Measurements from ENCODE around the gene TCEANC2.
"Not testable (repeated sequence)": the region's sequence is repeated elsewhere in the genome, so short reads cannot be mapped to it uniquely, and the experiment has no call there.

Gene TCEANC2

DNA sequence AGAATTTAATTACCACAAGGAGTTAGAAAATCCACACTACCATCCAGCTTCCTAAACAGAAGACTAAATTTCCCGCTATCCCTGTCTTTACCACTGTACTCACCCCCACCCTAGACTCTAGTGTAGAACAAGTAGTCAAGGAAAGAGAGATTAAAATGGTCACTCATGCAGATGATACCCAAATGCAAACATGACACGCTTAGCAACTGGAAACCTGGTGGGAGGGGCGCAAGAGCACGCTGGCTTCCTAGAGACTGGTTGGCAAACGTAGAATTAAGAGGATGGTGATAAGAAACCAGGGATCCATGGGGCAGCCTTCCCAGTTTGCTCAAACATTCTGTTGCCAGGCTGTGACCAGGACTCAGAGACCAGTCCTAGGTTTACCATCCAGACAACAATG, 25.6 kb upstream of the TCEANC2 start:
- no peak for DNase-seq (ENCODE audit: low read depth, low spot score)

DNA sequence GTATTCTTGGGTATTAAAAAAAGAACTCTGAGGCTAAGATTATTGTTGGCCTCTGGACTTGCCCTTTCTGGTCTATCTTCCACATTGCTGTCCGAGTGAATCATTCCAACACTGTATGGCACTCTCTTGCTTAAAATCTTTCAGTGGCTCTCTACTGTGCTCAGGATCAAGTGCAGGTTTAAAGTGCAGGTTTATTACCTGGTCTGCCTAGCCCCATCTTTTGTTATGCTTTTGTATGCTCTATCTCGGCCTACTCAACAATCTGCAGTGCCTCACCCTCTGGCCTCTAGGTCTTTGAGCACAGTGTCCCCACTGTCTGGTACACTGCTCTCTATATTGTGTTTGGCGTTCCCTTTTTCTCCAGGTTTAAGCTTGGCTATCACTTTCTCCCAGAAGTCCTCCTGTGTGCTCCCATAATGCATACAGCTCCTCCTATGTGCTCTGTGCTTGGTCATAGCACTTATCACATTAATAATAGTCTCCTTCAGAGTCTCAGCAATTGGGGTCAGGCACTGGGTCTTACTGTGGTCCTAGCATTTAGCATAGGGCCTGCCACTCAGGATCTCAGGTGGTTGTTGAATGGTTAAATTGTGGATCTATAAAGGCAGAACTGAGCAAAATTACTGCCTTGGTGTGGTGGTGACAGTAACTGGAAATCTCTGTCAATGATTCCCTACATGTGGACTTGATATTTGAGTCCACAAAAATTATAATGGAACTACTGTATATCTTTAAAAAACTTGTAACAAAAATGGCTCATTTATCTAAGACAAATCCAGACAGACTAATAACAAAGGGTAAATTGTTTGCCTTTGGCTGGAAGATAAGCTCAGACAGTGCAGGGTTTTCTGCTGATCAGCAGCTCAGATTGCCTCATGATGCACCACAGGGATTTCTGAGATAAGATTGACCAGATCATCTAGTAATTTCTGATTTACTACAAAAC, 24.8 kb upstream of the TCEANC2 start:
- no peak for DNase-seq (ENCODE audit: low read depth, low spot score)

DNA sequence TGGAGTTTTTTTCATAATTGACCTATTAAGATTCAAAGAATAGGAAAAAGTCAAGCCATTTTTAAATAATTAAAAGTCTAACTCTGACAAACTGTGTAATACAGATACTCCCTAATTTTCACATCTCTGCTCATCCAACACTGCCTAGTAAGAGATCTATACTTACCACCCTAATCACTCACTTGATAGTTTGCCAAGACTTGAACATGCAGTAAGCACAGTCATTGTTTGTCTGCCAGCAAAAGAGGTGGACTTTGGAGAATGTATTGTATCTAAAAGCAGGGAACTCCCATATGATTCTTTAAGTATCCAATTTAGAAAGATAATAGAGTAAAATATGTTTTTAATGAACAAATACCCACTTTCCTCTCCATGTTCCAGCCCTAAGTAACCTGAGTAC, 15.9 kb upstream of the TCEANC2 start:
- DNase-seq (ENCODE audit: low read depth, low spot score), result no peak

DNA sequence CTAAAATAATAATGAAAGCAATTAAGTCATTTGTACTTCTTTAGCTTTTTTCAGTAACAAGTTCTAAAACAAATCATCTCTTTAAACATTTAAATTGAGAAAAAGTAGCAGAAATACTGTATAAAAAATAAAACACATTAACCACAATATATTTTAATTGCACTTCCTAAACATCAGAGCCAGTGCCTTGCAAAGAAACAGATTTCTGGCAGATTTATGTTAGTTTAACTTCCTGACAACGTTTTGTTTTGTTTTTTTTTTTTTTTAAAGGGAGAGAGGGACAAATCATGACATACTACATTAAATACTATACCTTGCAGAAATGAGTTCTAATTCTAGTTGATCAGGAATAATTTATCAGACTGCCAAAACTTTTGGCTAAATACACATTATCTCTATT, 11.6 kb upstream of the TCEANC2 start:
- DNase-seq (ENCODE audit: low read depth, low spot score), result no peak

DNA sequence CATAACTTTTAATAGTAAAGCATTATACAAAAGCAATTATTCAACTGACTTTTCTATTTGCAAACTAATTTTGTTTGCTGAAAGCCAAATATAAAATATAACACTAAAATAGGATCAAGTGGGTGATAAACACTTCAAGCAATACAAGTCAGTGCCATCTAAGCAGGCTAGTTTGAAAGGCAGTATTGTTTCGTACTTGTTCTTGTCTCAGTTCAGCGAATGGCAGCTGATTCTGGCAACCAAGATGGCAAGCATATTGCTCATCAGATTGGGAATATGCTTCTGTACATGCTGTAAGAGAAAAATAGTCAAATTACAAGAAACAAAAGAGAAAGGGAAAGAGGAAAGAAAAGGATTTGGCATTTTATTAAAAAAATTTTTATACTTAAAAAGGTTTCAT, 7.9 kb upstream of the TCEANC2 start:
- no peak for DNase-seq (ENCODE audit: low read depth, low spot score)

DNA sequence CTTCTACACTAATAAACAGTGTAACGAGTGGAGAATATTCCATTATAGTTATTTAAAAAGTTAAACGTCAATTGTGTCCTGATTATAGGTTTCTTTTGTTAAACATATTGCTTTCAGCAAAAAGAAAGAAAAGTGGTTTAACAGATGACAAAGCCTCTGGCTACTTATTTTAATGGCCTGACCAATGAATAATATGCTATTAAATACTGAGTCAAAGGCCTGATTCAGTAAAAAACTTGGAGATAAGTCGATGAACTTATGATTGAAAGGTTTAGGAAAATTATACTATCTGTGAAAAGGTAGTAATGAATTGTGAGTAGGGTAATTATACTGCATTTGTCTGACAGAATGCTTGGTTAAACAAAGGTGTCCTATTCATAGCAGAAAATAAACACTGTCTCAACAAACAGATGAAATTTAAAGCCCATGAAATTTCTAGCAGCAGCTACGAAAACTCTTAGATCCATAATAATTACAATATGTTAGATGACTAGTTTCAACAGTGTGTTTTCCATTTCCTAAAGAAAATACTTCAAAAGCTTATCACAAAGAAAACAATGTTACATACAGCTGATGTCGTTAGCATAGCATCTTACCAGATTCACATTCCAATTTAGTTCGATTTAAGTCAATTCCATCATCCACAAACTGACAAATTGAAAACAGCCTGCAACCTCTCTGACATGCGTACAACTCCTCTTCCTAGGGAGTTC, 6.6 kb upstream of the TCEANC2 start:
- DNase-seq (ENCODE audit: low read depth, low spot score), result no peak

DNA sequence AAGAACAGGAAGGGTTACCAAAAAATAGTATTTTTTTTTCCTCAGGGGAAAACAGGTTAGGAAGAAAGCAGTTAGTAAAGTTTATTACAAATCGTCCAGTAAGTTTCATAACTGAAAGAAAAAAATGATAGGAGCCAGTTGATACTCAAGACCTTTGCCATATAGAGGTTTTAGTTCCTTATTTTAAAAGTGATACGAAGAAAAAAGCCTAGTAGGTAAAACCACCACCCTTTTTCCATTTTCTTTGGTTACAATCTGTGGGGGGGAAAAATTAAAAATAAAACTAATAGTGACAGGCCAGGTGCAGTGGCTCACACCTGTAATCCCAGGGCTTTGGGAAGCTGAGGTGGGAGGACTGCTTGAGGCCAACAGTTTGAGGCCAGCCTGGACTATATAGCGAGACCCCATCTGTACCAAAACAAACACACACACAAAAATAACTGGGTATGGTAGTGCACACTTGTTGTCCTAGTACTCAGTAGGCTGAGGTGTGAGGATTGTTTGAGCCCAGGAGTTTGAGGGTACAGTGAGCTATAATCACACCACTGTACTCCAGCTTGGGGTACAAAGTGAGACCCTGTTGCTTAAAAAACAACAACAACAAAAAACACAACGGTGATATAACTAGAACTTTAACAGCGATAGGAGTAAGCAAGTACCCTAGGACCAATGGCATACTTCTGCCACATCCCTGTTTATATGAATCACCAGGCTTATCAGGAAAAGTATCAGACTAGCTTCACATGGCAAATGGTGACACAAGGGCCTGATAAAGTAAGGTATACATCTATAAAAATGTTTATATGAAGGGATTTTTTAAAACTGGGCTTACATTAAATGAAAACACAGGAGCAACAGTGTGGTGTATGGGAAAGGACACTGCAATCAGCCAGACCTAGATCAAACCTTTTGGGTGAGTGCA, 5.8 kb upstream of the TCEANC2 start:
- DNase-seq (ENCODE audit: low read depth, low spot score), result no peak

DNA sequence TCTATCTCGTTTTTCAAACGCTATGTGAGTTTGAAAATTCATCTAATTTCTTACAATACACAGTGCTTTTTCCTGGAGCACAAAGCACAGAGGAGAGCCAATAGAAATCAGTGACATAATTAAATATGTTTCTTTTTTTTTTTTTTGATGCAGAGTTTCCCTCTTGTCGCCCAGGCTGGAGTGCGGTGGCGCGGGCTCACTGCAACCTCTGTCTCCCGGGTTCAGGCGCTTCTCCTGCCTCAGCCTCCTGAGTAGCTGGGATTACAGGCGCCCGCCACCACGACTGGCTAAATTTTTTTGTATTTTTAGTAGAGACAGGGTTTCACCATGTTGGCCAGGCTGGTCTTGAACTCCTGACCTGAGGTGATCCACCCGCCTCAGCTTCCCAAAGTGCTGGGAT, 3.0 kb upstream of the TCEANC2 start:
- DNase-seq (ENCODE audit: low read depth, low spot score), result not testable (repeated sequence)

DNA sequence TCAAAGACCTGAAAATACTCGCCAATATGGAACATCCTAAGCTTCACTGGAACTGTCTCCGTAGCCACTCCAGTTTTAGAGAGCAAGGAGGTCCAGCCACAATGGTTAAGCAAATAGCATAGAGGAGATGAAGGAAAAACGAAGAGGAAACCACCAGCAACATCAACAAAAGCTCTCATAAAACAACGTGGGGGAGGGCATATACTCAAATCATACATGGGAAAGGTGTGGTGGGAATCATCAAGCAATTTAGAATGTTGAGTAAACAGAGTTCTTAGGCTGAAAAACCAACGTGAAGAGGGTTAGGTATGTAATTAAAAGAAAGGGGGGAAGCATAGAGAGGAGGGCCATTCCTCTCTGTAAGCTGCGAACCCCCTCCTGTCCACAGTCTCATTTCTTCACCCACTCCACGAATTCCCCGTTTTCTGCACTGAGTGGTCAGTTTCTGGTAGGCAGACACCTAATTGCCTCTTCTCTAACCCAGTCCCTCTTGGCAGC, 1.4 kb upstream of the TCEANC2 start:
- no peak for DNase-seq (ENCODE audit: low read depth, low spot score)

DNA sequence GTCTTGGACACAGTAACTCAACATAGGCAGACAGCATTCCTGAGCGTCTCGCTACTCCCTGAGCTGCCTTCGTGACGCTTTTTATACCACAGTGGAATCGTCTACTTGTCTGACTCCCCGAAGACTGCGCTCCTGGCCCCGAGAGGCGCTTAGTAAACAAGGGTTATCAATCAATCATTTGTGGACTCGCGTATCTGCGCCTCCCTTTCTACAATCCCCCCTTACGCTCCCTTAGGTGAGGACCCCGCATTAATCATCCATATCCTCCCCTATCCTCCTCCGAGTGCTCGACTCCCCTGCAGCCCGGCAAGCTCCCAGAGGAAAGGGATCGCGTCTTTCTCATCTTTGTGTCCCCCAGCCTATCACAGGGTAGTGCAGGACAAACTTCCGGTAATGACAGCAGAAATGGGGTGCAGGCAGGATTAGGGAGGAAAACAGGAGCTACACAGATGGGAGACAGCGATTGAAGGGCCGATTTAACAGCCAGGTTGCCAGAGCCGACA, 926 bp upstream of the TCEANC2 start:
- no peak for DNase-seq (ENCODE audit: low read depth, low spot score)

DNA sequence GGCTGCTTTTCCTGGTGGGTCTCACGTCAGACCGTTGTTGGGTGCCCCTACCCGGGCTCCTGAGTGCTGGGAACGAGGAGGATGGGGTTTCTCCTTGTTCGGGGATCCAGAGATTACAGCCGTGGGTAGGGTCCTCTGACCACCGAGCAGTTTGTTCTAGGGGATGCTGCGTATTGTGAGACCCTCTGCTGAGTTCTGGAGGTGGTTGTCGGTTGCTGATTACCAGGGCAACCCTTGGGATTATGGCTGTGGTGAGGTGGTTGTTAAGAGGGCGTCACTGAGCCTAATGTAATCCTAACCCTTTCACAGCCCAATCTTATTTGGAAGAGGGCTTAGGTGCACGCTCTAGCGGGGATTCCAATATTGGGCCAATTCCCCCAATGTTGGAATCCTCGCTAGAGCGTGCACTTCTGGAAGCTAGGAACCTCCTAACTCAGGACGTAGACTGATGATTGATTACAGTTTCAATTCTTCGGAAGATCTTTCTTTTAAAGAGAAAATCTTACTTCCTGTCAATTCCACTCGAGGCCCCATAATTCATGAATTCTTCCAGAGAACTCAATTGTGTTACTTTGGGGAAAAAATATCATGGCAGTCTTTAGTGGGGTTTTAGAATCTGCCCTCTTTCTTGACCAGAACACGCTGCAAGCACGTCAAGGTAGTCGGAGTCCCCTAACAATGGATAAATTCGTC, 483 bp downstream of the TCEANC2 start:
- no peak for DNase-seq (ENCODE audit: low read depth, low spot score)

DNA sequence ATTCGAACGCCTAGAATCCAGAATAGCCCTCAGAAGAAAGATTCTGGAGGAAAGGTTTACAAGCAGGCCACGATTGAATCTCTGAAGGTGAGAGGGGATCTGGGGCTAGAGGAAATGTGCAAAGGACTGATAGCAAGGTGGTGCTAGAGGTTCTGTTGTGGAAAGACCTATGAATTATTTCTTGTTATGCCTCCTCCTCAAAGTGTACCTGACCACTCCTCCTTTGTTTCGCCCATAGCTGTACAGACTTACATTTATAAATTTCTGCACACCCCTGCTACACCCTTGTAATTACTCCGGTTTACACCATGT, 986 bp downstream of the TCEANC2 start:
- DNase-seq (ENCODE audit: low read depth, low spot score), result no peak

DNA sequence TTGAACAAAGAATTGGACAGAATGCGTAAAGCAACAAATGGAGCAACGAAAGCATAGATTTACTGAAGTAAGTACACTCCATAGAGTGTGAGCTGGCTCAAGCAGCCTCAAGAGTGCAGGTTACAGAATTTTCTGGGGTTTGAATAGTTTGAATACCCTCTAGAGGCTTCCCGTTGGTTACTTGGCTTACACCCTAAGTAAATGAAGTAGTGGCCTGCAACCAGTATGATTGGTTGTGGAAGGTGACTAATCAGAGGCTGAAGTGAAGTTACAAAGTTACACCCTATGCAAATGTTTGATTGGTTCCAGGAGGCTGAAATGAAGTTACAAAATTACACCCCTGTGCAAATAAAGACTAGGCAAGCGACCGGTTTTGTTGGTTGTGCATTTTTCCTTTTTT, 10.9 kb downstream of the TCEANC2 start:
- no peak for DNase-seq (ENCODE audit: low read depth, low spot score)

DNA sequence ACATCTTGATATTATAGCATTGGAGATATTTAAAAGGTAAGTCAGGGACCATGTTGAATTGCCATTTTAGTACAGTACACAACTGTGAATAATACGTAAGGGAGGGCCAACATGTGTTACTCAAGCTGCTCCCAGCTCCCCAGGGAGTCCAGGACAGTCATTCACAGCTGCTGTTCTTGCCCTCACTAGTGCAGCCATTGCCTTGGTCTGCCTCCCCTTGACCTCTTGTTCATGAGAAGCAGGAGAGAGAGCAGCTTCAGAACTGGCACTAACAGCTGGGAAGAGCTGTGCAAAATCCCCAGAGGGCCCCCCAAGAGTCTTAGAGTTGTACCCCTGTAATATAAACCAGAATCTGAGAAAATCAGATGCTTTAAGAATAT, 16.4 kb downstream of the TCEANC2 start:
- no peak for DNase-seq (ENCODE audit: low read depth, low spot score)

DNA sequence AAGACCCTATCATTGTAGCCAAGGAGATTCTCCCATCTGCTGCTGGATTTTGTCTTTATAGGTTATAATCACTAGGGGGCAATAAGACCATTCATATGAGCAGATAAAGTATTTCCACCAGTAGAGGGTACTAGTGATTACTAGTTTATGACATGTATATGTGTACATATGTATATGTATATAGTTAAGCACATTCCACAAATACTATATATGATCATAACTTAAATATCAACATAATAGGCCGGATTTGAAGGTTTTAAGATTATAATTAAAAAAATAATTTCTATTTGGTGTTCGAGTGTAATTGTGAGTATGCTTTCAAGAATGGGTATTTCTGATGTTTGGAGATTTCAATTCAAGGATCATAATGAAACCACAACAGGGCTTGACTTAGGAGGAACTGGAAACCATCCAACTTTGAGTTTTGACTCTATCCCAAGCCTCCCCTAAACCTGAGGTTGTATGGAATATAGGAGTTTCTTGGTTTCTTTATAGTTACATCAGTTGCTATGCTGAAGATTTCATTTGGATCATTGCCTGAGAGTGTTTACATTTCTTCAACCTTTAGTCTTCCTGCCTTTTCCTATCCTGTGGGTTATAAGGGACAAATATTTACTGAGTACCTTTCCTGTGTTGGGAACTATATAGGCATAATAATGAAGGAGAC, 16.9 kb downstream of the TCEANC2 start:
- no peak for DNase-seq (ENCODE audit: low read depth, low spot score)

DNA sequence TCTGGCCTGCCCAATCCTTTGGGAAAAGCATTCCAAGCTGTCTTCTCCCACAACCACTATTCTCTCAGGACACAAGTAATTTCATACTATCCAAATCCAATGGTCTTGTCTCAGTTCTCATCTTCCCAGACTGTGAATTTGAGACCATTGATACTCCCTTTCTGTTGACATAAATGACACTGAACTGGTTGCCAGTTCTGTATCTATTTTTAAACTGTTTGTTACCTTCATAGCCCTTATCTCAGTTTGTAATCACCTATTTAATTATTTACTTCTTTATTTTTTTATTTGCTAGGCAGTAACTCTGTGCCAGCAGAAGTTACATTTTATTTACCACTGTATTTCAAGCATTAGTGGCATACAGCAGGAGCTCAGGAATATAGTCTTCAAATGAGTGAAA, 24.0 kb downstream of the TCEANC2 start:
- no peak for DNase-seq (ENCODE audit: low read depth, low spot score)

DNA sequence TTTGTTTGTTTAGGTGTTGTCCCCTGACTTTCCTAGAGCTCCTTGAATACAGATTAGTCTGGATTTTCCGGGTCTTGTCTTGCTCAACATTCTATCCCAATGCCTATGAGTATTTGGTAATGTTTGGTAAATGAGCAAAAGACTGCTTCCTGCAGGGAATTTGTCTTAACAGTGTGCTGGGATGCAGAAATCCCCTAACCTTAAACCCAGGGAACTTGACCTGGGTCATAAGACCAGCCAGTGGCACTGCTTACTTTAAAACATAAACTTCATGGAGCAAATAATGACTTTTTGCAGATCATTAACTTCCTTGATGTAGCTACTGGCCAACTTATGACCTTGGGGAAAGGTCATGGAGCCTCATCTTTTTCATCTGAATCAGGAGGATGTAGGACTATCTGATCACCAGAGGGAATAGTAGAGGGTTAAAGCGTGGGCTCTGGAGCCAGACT, 27.2 kb downstream of the TCEANC2 start:
- no peak for DNase-seq (ENCODE audit: low read depth, low spot score)

DNA sequence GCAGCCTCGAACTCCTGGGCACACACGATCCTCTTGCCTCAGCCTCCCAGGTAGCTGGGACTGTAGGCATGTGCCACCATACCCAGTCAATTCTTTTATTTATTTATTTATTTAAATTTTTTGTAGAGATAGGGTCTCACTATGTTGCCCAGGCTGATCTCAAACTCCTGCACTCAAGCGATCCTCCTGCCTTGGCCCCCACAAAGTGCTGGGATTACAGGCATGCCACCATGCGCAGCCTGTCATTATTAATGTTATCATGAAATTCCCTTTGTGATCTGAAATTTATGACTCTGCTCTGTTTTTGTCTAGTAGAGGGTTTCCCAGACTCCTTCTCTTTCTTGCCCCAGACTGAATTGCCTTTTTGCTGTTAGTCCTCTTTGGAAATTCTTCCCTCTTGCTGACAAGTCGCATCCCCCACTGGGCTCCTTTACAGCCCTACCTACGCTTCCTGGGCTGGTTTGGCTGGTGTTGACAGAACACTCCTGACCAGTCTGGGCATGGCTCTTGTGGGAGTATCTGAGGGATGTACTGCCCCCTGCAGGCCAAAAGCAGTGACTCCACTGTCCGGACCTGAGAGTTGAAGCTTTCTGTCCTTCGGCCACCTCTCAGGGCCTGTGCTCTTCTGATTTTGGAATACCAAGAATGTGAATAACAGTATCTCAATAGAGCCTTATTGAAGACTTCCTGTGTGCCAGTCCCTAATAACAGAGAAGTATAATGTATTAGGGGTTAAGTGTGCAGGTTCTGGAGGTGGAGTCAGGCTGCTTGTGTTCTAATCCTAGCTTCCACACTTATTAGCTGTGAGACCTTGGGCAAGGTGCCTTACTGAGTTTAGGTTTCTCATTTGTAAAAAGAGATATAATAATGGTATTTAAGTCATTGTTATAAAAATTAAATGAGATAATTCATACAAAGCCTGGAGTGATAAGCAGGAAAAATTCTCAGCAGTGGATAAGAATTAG, 28.2 kb downstream of the TCEANC2 start:
- DNase-seq (ENCODE audit: low read depth, low spot score), result peak; percentile 88

DNA sequence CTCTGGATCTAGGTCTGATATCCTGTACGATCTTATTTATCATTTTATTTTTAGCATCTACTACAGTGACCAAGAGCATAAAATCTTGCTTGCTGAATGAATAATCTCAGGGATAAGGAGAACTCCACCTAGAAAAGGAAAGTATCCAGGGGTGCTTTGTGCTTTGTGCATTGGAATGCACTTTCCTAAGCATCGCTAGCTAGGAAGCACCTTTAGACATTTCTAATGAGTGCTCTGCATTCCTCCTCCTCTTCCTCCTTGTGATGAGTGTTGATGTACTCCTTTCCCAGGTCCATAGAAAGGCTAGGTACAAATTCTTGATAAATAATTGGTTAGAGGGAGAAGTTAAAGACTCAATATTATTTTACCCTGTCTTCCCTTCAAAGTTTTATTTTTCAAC, 31.4 kb downstream of the TCEANC2 start:
- DNase-seq (ENCODE audit: low read depth, low spot score), result peak; percentile 7

Data from iPS DF 19.7 (cell line).